Activated CD4-positive, CD25-positive, alpha-beta regulatory T cell treated with anti-CD3 and anti-CD28 coated beads, Interleukin-2, amount 50 U/mL, for 16 hours (primary cell): ENCODE data around the gene LGSN.
"Not testable (repeated sequence)": the region's sequence is repeated elsewhere in the genome, so short reads cannot be mapped to it uniquely, and the experiment has no call there.

Experiments
- DNase-seq: peaks from one replicate; pipeline ENCODE4 v3.0.0-alpha.2; 2020; ENCODE audit warnings: low read depth, low spot score

LGSN gene

DNA sequence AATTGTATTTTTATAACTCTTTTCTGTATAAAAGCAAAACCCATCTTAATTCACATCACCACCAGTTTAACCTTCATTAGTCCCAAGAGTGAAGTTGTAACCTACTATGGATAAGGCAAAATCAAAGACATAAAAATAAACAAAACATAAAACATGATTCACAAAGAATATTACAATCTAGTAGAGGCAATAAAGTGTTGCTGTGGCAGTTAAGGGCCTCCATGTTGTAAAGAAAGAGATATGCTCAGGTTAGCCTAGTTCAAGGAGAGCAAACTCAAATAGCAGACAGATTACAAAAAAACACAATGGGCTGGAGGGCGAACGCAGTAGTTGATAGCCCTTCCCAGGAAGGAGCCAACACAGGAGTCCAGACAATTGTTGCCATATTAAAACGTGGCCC is 13.4 kb downstream of the LGSN start:
- no peak for DNase-seq

DNA sequence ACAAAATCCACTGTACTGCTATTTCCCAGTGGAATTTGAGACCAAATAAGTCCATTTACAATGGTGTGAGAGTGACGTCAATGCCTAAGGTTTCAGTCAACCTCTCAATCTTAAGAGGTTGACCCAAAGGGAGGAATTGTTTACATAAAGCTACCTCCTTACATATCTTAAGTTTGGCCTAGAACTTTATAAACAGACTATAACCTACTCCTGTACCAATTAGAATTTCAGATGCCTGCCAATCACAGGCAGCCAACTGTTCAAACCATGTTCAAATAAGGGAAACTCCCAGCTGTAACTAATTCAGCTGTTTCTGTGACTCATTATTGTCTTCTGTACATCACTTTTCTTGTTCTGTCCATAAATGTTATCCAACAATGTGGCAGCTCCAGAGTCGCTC is 14.5 kb downstream of the LGSN start:
- DNase-seq = no peak

DNA sequence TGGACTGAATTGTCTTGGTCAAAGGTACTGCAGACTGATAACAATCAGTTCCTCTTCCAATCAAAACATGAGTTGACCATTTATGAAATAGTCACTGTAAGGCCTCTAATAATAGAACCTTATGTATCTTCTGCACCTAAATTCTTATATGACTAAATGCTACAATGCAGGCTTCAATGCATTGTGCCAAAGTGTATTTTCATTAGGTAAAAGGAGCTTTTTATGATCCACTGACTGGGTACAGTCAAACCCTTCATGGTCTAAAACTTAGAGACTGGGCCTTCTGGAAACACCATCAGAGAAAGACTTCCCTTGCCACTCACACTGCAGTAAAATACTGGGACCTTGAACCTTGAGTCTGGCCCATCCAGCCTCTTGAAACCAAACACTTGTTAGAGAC is 16.3 kb downstream of the LGSN start:
- no peak for DNase-seq

DNA sequence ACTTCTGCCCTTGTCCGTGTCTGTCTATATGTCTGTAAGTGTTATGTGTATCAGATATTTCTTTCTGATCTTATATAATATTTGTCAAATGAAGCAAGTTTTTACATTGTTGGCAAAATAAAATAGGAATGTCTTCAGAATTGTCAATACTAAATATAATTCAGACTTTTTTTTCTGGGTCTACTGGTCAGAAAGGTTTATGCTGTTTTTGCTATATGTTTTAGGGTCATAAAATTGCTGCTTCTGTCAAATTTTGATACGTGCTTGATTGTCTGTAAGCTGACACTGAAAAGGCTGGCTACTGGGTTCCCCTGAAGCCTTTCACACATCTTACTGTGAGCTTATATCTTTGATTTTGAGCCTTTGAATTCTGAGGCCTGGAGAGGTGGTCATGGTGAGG is 20.1 kb downstream of the LGSN start:
- DNase-seq = no peak

DNA sequence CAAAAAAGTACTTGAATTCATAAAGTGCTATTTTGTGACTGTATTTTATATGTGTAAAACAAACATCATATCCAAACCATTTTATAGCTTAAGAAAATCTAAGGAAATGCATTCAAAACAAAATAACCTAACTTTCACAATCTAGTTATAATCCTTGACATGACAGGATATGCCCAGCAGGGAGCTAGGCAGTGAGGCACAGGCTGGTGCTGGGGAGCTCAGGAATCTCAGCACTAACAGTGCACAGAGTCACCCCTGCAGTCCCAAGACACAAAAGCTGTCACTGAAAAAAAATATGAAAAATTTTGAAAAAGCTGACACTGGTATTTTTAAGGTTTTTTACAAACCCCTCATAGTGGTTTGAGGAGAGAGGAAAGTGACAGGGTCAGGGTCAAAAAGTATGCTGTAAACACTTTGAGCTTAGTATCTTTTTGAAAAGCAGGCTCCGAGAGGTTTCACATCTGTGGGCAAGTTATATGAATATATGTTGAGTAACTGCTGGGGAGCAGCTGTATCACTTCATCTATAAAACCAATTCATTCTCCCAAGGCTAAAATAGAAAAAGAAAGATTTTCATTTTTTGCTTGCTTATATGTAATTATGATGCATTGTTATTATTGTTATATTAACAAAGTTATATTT is 24.1 kb downstream of the LGSN start:
- DNase-seq = no peak

DNA sequence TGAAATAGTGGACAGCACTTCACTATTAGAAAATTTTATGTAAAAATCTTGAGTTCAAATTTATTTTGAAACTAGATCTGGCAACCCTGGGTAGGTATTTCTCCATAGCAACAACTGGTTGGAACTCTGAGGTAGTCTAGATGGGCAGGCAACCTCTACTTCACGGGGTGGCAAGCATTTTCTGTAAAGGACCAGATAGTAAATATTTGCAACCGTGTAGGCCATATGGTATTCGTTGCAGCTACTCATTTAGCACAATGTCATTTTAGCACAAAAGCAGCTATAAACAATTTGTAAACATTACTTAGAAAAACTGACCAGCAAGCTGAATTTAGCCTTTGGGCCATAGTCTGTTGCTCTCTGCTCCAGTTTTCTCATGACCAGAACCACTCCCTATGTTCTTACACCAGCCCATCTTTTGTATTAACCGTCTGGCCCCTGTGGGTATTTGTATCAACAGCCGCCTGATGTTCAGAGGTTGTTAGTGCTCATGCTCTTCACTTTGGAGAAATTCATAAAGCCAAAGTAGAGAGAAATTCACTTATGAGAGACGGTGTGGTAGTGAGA is 29.2 kb downstream of the LGSN start:
- no peak for DNase-seq

DNA sequence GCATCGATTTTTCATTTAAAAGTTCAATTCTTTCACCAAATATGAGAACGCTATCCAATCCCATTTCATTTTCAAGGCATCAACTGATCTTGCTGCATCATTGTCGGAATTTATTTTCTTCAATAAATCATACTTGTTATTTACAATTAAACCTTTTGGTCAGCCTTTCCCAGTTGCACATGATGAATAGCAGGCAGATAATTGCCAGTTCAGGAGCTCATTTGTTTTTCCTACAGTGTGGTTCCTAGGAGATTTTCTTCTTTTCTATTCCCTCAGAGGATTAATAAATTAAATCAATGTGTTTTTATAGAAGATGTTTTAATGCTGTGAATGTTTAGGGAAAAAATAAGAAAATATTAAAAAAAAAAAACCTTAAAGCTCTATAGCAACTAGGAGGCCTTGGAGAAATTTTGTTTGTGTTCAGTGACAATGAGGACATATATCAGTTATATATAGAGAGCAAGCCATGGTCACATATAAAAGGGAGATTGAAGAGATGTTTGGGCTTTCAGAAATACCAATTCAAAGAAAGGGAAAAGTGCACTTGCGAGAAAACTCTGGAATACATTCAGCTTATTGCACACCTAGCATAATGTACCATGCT is 30.4 kb downstream of the LGSN start:
- DNase-seq = no peak

DNA sequence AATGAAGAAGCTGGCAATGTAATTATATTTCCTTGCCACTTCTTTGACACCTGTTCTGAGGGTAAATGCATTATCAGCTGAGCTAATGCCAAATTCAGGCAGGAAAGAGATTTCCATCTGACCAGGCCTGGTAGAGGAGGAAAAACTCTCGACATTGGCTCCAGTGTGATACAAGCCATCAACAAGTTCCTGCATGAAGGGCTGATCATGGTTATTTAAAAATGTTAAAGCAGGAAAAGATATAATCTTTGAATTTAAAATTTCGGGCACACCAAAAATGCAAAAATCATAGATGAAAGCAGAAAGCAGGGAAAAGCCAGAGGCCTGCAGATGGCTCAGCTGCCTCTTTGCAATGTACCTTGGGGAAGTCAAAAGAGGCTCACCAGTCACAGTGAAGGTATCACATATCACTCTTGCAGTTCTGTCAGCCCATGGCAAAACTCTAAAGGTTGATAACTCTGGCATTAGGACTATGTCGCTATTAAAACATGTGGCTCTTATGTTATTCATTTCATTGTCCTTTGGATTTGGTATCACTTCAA is 39.1 kb downstream of the LGSN start:
- DNase-seq = no peak

DNA sequence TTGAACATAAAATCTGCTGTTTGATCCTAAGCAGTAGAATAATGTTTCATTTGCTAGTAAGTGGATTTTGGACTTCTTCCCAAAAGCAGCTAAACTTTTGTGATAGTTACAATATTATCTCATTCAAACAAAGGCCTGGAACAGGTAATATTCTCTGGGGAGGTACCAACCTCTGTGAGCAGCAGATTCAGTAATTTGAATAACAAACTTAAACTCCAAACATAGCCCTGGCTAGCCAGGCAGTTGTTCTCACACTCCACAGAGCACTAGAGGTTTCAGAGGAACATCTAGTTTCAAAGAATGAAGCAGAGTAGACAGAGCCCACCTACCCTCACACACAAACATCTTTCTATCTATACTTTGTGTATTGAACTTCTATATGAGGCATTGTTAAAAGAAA is 40.9 kb downstream of the LGSN start:
- DNase-seq = no peak

DNA sequence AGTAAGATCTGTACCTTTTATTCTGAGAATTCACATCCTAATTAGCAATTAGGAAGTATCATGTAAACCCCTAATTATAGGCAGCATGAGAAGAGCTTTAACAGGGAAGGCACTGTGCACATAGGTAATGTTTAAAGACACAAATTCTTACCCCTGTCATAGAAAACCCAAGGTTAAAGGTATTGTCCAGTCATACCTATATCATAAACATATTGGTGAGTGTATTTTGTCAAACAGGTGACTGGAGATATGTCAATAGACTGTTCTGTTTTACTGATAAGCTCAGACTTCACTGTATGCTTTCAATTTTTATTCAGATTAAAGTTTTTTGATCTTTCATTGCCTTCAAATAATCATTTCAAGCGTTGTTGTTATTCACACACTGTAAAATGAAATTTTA is 43.8 kb downstream of the LGSN start:
- no peak for DNase-seq

DNA sequence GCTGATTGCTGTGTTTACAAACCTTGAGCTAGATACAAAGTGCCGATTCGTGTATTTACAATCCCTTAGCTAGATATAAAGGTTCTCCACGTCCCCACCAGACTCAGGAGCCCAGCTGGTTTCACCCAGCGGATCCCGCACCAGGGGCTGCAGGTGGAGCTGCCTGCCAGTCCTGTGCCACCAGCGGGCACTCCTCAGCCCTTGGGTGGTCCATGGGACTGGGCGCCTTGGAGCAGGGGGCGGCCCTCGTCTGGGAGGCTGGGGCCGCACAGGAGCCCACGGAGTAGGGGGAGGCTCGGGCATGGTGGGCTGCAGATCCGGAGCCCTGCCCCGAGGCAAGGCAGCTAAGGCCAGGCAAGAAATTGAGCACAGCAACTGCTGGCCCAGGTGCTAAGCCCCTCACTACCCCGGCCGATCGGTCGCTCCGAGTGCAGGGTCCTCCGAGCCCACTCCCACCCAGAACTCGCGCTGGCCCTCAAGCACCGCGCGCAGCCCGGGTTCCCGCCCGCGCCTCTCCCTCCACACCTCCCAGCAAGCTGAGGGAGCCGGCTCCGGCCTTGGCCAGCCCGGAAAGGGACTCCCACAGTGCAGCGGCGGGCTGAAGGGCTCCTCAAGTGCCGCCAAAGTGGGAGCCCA is 44.9 kb downstream of the LGSN start:
- DNase-seq = not testable (repeated sequence)

DNA sequence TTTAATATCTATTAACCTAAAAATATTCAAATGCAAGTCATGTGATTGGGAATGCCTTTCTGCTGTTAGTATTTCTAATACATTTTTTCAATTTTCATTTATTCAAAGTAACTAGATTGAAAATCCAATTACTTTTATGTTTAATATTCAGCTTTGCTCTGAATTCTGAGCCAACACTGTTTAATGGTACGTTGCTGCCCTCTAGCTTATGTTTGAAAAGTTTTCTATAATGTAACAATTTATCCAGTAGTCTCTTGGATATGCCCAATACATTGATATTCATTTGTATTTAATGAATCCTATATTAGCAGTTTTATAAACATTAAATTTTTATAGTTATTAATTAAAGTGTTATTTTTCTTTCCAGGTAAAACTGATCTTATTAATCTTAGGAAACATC is 47.4 kb downstream of the LGSN start:
- no peak for DNase-seq

DNA sequence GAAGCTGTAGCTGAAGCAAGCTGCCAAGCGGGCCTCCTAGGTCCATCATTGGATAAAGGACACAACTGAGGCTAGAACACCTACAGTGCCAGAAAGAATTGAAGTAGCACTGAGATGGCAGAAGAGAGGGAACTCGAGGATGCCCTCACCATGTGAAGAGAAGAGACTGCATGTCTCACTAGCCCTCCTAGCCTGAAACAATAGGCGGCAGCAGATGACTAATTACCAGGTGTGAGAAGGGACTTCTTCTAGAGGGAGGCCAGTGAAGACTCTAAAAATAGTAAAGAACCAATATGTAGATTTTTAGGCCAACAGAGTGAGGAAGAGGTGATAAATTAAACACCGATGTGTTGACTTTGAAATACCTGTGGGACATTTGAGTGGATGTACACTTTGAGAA is 50.3 kb downstream of the LGSN start:
- DNase-seq = no peak

DNA sequence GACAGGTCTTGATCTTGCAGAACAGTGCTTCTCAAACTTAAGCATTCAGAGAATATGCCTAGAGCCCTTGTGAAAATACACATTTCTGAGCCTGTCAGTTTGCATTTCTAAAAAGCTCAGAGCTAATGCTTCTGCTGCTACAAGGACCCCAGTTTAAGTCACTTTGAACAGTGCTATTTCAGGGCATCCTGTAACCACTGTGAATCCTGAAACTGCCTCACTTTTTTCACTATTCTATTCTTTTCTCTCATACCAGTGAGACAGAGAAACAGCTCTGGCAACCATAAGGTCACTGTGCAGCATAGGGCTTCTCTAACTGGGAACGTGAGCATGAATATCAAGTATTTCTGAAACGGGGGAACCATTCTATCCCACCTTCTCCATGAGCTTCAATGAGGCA is 51.2 kb downstream of the LGSN start:
- no peak for DNase-seq

DNA sequence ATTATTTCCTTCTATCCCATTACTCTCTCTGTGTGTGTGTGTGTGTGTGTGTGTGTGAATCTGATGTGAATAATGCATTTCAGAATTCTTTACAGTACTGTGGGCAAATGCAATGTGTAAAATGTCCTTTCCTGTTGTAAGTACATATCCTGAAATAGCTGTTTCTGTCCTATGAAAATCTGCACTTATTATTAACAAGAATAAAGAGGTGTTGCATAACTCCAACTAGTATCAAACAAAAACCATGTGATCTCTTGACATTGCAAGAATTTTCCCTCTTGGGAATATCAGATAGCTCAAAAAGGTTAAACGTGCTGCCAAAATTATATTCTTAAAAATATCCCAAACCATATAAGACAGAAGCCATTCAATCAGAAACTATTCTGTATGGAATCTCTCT is 52.0 kb downstream of the LGSN start:
- no peak for DNase-seq

DNA sequence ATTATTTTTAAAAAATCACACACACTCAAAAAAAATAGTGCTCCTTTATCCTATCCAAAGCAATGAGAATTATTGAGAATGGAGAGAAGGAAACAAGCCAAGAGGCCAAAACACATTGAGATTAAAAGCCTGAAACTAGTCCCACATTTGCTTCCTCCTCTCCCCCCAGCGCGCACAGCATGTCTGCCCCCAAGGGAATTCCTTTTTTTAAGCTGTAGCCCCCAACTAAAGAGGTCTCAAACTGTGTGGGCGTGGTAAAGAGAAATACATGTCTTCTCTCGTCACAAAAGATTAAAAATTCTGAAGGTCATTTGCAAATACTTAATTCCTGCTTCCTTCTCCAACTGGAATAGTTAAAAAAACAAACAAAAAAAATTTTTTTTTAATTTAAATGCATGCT is 52.7 kb downstream of the LGSN start:
- DNase-seq = no peak

DNA sequence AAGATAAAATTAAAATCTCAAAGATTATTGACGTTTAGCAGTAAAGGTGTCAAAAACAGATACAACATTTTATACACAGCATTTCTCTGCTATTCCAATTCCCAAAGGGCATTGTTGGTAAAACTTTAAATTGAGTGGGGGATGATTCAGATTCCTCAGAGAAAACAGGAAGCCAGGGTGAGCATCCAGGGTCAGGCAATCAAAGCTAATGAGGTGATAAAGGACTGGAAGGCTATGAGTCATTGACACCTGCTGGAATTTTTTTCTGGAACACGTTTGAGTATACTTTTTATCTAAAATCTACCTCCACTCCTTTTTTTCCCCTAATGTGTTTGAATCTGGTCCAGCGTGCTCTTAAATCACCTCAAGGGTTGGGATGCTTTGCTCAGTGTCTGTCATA is 56.3 kb downstream of the LGSN start:
- DNase-seq = no peak

DNA sequence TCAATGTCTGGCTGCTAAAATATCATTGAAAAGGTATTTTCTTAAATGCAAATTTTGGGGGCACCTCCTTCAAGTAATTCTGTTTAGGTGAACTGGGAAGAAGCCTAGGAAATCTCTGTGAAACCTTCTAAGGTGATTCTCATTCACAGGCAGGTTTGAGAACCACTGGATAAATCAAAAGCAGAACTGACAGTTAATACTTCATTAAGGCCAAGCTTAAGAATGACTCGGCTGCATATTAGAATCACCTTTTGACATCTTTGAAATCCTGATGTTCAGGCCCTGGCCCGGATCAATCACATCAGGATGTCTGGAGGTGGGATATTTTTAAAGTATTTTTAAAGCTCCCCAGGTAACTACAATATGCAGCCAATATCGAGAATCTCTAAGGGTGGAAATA is 58.0 kb downstream of the LGSN start:
- no peak for DNase-seq

DNA sequence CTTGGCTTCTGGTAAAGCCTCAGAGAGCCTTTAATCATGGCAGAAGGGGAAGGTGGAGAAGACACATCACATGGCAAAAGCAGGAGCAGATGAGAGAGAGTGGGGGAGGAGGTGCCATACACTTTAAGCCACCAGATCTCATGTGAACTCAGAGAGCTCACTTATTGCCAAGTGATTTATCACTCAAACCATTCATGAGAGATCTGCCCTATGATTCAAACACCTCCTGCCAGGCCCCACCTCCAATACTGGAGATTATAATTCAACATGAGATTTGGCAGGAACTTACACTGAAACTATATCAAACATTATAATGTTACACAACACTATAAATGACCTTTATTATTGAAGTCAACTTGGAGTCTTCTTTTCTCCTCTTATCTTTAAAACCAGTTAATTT is 60.6 kb downstream of the LGSN start:
- DNase-seq = no peak

DNA sequence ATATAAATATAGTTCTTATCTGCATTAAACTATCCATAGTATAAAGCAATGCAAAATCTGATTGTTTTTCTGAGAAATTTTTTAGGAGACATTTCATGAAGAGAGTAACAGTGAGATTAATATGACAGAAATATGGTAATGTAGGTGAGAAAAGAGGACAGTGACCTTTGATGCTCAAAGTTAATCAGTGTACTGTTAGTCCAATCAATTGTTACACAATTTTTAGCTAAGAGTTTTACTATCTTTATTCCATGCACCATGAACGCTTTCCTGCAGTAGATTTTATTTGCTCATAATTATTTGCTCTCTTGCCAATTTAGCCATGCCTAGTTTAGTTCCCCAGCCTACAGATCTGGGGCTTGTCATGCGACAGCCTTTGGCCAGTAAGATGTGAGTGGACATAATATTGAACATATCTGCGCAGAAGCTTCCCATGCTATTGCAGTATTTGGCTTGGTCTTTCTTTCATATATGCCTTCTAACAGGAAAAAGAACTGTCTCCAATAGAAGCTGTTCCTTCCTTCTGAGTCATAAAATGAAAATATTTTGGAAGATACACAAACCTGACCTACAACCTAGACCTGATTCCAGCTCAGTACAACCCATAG is 69.8 kb downstream of the LGSN start:
- DNase-seq = no peak

DNA sequence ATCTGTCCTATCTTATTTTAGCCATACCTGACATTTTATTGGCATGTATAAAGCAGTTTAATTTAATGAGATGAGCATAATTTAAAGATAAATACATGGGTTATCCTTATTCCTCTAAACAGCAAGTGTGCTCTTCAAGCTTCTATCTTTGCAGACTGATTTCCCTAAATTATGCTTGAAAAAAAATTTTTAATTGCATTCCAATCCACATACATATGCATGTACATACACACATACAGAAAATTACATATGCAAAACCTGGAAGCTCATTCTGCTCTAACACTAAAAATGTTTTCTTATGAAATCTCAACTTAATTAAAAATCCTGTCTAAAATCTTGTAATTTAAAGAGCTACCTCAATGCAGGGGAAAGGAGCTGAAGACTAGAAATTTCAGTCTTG is 73.2 kb downstream of the LGSN start:
- DNase-seq = no peak

DNA sequence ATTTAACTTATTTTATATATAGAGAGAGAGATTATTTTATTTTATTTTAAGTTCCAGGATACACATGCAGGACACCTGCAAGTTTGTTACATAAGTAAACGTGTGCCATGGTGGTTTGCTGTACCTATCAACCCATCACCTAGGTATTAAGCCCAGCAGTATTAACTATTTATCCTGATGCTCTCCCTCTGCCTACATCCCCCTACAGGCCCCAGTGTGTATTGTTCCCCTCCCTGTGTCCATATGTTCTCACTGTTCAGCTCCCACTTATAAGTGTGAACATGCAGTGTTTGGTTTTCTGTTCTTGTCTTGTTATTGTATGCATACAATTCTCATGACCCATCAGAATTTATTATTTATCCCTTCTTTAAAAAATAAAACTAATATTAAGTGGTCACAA is 73.9 kb downstream of the LGSN start:
- DNase-seq = no peak

DNA sequence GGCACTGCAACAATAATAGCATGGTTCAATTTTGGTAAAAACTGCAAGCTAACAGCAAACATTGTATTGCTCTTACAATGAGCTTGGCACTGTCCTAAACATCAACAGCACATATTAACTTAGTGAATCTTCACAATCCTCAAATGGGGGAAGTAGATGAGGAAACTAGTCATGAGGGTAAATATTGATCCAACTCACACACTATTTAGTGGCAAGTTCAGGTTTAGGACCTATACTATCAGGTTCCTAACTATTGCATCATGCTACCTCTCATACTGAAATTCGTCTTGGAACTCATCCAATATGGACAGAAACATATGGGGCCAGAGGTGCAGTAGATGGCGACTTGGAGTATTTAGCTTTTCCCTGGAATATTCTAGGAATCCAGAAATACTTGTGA is 74.4 kb downstream of the LGSN start:
- DNase-seq = no peak
